Astrocyte (in vitro differentiated cells and primary cell): Measurements from ENCODE around the gene COMT. TPM values are rescaled to one million over a fixed set of nuclear protein-coding genes. Genes with fewer than 3 reads are reported as not detected.

Experiments used
- DNase-seq: peaks from one replicate; pipeline ENCODE4 v3.0.0-alpha.2; 2010; ENCODE audit warnings: low read depth
- FAIRE-seq: peaks from 2 replicates; lab custom pipeline; 2011; peaks lifted over from hg19 to GRCh38; lab: Jason Lieb, UNC
- H2AFZ ChIP-seq: 2 replicates; pipeline ENCODE4 v1.6.0; 2012; ENCODE audit warnings: low read depth, low read length, inconsistent platforms
- H3K27ac ChIP-seq: 2 replicates; pipeline ENCODE4 v1.5.1; 2011; ENCODE audit warnings: low read depth, low read length, inconsistent platforms
- H3K27me3 ChIP-seq: 2 replicates; pipeline ENCODE4 v1.6.0; 2011; ENCODE audit warnings: low read length, inconsistent platforms; ENCODE audit not compliant: insufficient read depth
- H3K36me3 ChIP-seq: 2 replicates; pipeline ENCODE4 v1.5.1; 2011; ENCODE audit warnings: low read length, inconsistent platforms; ENCODE audit not compliant: insufficient read depth
- H3K4me1 ChIP-seq: 2 replicates; pipeline ENCODE4 v1.5.1; 2011; ENCODE audit warnings: low read length, inconsistent platforms; ENCODE audit not compliant: insufficient read depth
- H3K4me2 ChIP-seq: 2 replicates; pipeline ENCODE4 v1.6.0; 2012; ENCODE audit warnings: low read length, inconsistent platforms
- H3K4me3 ChIP-seq: 2 replicates; pipeline ENCODE4 v1.5.1; 2011; ENCODE audit warnings: low read depth, mild to moderate bottlenecking, low read length, inconsistent platforms; ENCODE audit not compliant: insufficient read depth
- H3K79me2 ChIP-seq: 2 replicates; pipeline ENCODE4 v1.6.0; 2012; ENCODE audit warnings: mild to moderate bottlenecking, low read length, inconsistent platforms; ENCODE audit not compliant: insufficient read depth
- H3K9ac ChIP-seq: 2 replicates; pipeline ENCODE4 v1.6.0; 2012; ENCODE audit warnings: mild to moderate bottlenecking, low read length, inconsistent platforms
- H3K9me3 ChIP-seq: 2 replicates; pipeline ENCODE4 v1.5.1; 2012; ENCODE audit warnings: low read depth, mild to moderate bottlenecking, low read length, inconsistent platforms; ENCODE audit not compliant: insufficient read depth
- H4K20me1 ChIP-seq: 2 replicates; pipeline ENCODE4 v1.6.0; 2012; ENCODE audit warnings: low read length, inconsistent platforms; ENCODE audit not compliant: insufficient read depth
- H3K27ac Mint-ChIP-seq: one replicate; pipeline ENCODE4 v1.8.0; 2021; ENCODE audit warnings: mild to moderate bottlenecking, mixed read lengths; ENCODE audit not compliant: unreplicated experiment
- H3K27me3 Mint-ChIP-seq: one replicate; pipeline ENCODE4 v1.8.0; 2021; ENCODE audit warnings: low read depth, mixed read lengths; ENCODE audit not compliant: unreplicated experiment
- H3K36me3 Mint-ChIP-seq: one replicate; pipeline ENCODE4 v1.8.0; 2021; ENCODE audit warnings: low read depth, mixed read lengths; ENCODE audit not compliant: unreplicated experiment
- H3K4me1 Mint-ChIP-seq: one replicate; pipeline ENCODE4 v1.8.0; 2021; ENCODE audit warnings: low read depth, mixed read lengths; ENCODE audit not compliant: unreplicated experiment
- H3K4me3 Mint-ChIP-seq: one replicate; pipeline ENCODE4 v1.8.0; 2021; ENCODE audit warnings: mild to moderate bottlenecking, moderate library complexity, mixed read lengths; ENCODE audit not compliant: unreplicated experiment
- H3K9me3 Mint-ChIP-seq: one replicate; pipeline ENCODE4 v1.8.0; 2021; ENCODE audit warnings: mild to moderate bottlenecking, mixed read lengths; ENCODE audit not compliant: unreplicated experiment
- EZH2 ChIP-seq: IDR thresholded peaks from 2 replicates; pipeline ENCODE4 v1.6.1; 2012; ENCODE audit warnings: mild to moderate bottlenecking, low read length, inconsistent platforms; ENCODE audit not compliant: insufficient read depth
- total RNA-seq: library from RNA; stranded (reverse); gene quantifications from 2 replicates; pipeline ENCODE4 v1.2.1, GENCODE V29; 2021
- TF ChIP-seq, protein P1 (sequence below): IDR thresholded peaks from 2 replicates; pipeline ENCODE4 v1.5.1; 2011; ENCODE audit warnings: low read depth, mild to moderate bottlenecking, inconsistent platforms, low read length, moderate library complexity; ENCODE audit not compliant: insufficient read depth

COMT gene
- total RNA-seq, 1 donor from 2014 or later = 116 TPM

DNA sequence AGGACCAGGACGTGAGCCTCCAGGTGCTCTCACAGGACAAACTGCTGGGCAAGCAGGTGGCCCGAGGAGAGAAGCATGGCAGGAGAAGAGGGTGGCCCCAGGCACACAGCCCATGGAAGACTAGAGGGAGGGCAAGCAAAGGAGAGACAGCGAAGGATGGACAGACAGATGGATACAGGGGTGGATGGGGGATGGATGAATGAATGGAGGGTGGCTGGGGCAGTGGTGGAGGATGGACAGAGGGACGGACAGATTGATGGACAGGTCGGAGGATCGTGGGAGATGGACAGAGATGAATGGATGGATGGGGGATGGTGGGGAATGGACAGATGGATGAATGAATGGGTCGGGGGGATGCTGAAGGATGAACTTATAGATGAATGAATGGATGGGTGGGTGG, 52.4 kb downstream of the COMT start:
- TF ChIP-seq EZH2 = no peak
- Histone ChIP-seq H3K9me3 (no peaks in the 10 kb centered on the region), H3K79me2 (no peaks in the 10 kb centered on the region), H3K4me2 (no peak overlapping the region), H3K4me3 (no peak overlapping the region), H3K27ac (no peak overlapping the region), H3K36me3 (no peaks in the 10 kb centered on the region), H3K9ac (no peak overlapping the region), H3K27me3 (peaks cover 6% of the 10 kb centered on the region), H2AFZ (no peak overlapping the region), H3K4me1 (peaks cover 10% of the 10 kb centered on the region), H4K20me1 (no peaks in the 10 kb centered on the region)
- no peak for DNase-seq
- Mint-ChIP-seq H3K27me3 (peaks cover 3% of the 10 kb centered on the region), H3K4me3 (no peak overlapping the region), H3K27ac (no peak overlapping the region), H3K4me1 (peaks cover 8% of the 10 kb centered on the region), H3K36me3 (peaks cover 2% of the 10 kb centered on the region), H3K9me3 (no peaks in the 10 kb centered on the region)
- FAIRE-seq = no peak

DNA sequence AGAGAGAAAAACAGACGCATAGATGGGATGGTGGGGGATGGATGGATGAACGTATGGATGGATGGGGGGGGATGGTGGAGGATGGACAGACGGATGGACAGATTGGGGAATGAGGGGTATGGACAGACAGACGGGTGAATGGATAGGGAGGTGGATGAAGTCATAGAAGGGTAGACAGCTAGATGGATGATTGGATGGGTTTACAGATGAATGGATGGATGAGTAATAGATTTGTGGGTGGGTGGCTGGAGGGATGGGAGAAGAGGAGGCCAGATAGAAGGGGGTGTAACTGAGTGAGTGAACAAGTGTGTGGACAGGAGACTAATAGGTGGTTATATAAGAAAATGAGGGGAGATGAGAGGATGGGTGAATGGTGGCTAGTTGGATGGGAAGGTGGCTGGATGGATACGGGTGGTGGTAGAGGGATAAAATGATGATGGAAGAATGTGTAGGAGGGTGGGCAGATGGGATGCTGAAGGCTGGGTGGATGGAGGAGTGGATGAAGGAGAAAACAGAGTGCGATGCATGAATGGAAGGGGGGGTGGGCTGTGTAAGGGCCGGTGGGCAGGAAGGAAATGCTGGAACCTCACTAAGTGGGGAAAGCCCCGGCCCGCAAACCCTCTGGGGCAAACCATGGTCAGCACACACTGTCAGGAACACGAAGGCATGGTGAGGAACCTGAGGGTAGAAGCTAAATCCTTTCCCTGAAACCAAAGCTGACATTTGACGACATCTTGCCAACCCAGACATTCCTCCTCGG, 53.5 kb downstream of the COMT start:
- H2AFZ ChIP-seq = no peak overlapping the region

DNA sequence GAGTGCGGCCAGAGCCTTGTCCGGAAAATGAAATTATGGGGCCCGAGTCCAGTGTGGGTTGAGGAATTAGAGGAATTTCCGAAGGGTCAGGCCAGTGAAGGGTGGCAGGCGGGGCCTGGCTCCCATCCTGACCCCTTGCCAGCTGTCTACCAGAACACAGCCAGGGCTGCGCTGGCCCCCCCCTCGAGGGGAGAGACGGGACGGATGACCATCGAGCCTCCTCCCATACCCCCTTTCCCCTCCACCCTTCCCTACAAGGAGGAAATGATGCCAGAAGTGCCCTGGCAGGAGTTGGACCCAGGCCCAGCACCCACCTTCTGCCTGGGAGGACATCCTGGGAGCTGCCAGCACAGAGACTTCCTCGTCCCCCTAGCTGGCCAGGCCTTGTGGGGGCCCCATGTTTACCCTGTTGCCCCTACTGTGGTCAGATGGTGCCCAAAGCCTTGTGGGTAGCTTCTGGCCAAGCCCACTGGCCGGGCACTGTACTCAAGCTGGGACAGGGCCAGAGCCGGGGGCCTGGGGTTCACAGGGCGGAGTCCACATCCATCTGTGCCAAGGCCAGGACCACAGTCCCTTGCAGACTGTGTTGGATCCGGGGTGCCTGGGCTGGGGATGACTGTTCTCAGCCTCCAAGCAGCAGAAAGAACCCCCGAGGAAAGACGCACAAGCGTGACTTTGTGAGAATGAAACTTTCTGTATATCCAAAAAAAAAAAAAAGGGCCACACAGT, 54.2 kb downstream of the COMT start:
- Mint-ChIP-seq H3K4me1 (peaks cover 10% of the 10 kb centered on the region), H3K4me3 (no peak overlapping the region), H3K27ac (no peak overlapping the region), H3K9me3 (no peaks in the 10 kb centered on the region), H3K27me3 (peaks cover 1% of the 10 kb centered on the region), H3K36me3 (no peaks in the 10 kb centered on the region)
- no peaks in the 10 kb centered on the region for H3K9me3 ChIP-seq
- H3K9ac ChIP-seq = no peak overlapping the region
- no peak overlapping the region for H3K4me3 ChIP-seq
- no peaks in the 10 kb centered on the region for H4K20me1 ChIP-seq
- H3K4me1 ChIP-seq = peaks cover 19% of the 10 kb centered on the region
- TF ChIP-seq, protein P1, sequence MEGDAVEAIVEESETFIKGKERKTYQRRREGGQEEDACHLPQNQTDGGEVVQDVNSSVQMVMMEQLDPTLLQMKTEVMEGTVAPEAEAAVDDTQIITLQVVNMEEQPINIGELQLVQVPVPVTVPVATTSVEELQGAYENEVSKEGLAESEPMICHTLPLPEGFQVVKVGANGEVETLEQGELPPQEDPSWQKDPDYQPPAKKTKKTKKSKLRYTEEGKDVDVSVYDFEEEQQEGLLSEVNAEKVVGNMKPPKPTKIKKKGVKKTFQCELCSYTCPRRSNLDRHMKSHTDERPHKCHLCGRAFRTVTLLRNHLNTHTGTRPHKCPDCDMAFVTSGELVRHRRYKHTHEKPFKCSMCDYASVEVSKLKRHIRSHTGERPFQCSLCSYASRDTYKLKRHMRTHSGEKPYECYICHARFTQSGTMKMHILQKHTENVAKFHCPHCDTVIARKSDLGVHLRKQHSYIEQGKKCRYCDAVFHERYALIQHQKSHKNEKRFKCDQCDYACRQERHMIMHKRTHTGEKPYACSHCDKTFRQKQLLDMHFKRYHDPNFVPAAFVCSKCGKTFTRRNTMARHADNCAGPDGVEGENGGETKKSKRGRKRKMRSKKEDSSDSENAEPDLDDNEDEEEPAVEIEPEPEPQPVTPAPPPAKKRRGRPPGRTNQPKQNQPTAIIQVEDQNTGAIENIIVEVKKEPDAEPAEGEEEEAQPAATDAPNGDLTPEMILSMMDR = no peak
- no peak for TF ChIP-seq EZH2
- FAIRE-seq = no peak
- H3K79me2 ChIP-seq = no peaks in the 10 kb centered on the region
- no peak overlapping the region for H3K27ac ChIP-seq
- peaks cover 6% of the 10 kb centered on the region for H3K27me3 ChIP-seq
- no peak overlapping the region for H3K4me2 ChIP-seq
- DNase-seq = peak; percentile 60
- no peaks in the 10 kb centered on the region for H3K36me3 ChIP-seq
- no peak overlapping the region for H2AFZ ChIP-seq

More for the DNA sequence above, 53.5 kb downstream of the COMT start:
- DNase-seq = peak; percentile 71
- Histone ChIP-seq H3K27me3 (peaks cover 6% of the 10 kb centered on the region), H3K4me2 (no peak overlapping the region), H3K27ac (no peak overlapping the region), H3K4me3 (no peak overlapping the region), H3K9me3 (no peaks in the 10 kb centered on the region), H3K79me2 (no peaks in the 10 kb centered on the region), H3K4me1 (peaks cover 15% of the 10 kb centered on the region), H3K36me3 (no peaks in the 10 kb centered on the region), H4K20me1 (no peaks in the 10 kb centered on the region), H3K9ac (no peak overlapping the region)
- peaks cover 1% of the 10 kb centered on the region for H3K27me3 Mint-ChIP-seq
- no peak for FAIRE-seq
- H3K4me3 Mint-ChIP-seq = no peak overlapping the region
- H3K4me1 Mint-ChIP-seq = peaks cover 8% of the 10 kb centered on the region
- no peaks in the 10 kb centered on the region for H3K9me3 Mint-ChIP-seq
- H3K27ac Mint-ChIP-seq = no peak overlapping the region
- H3K36me3 Mint-ChIP-seq = peaks cover 2% of the 10 kb centered on the region
- TF ChIP-seq EZH2 = no peak
- TF ChIP-seq, protein P1 = no peak
